ENCODE results near the gene METTL25.

- TF ChIP-seq POLR2AphosphoS5 (IDR thresholded peaks at IDR 0.05; ENCODE audit: low read depth, low read length) (no peak), CTCF (IDR thresholded peaks at IDR 0.05) (no peak), SIN3A (IDR thresholded peaks at IDR 0.05; ENCODE audit: borderline replicate concordance, insufficient read depth, low read depth, low read length) (no peak), REST (IDR thresholded peaks at IDR 0.05; ENCODE audit: insufficient read depth in 1 of 2, low read depth in 2 of 2, low read length in 1 of 2) (no peak), TCF7L2 (IDR thresholded peaks at IDR 0.05; ENCODE audit: low read depth, low read length) (no peak)
Measured at GRCh38 chr12:82408844-82409243, 50.5 kb downstream of the METTL25 start.
